Subcutaneous adipose tissue (tissue), 4 donors: ENCODE measurements around the gene LACRT. TPM values are rescaled to one million over a fixed set of nuclear protein-coding genes. Genes with fewer than 3 reads are reported as not detected.

Source experiments
- CTCF ChIP-seq: fragments of 450-650 bp; IDR thresholded peaks from one replicate; pipeline ENCODE4 v1.5.1; 2016; ENCODE audit warnings: low read depth, mild to moderate bottlenecking, control low read depth, antibody characterized with exemption, moderate library complexity
- total RNA-seq, 4 donors: library from RNA; depleted of rRNA; stranded (reverse); fragments of >200 nt; gene quantifications; one replicate each; pipeline ENCODE4 v1.1.0, GENCODE V29; 2016

LACRT gene
- total RNA-seq, 4 donors from 2014 or later, result not detected

GRCh38 chr12:54601841-54602240 lies 32.9 kb downstream of the LACRT start:
- no peak for TF ChIP-seq CTCF

- no peak for TF ChIP-seq CTCF
Measured at GRCh38 chr12:54598970-54599369, 35.7 kb downstream of the LACRT start.

GRCh38 chr12:54596526-54596946 lies 38.2 kb downstream of the LACRT start:
- no peak for TF ChIP-seq CTCF

GRCh38 chr12:54595471-54595870 lies 39.2 kb downstream of the LACRT start:
- no peak for TF ChIP-seq CTCF

GRCh38 chr12:54593725-54594124 lies 41.0 kb downstream of the LACRT start:
- TF ChIP-seq CTCF, result no peak

- TF ChIP-seq CTCF, result no peak
Measured at GRCh38 chr12:54593135-54593534, 41.6 kb downstream of the LACRT start.

- no peak for TF ChIP-seq CTCF
Measured at GRCh38 chr12:54592316-54592715, 42.4 kb downstream of the LACRT start.
